Activated CD8-positive, alpha-beta memory T cell treated with anti-CD3 and anti-CD28 coated beads for 1 hour (primary cell): ENCODE data around the gene ALDH8A1.

ENCODE experiments used
- DNase-seq, 2 donors: peaks; one replicate each; pipeline ENCODE4 v3.0.0-alpha.2; 2020; ENCODE audit warnings: low read depth in 1 of 2; ENCODE audit errors: extremely low read depth in 1 of 2

ALDH8A1 gene

GRCh38 chr6:134951494-134952263 lies 1.8 kb upstream of the ALDH8A1 start:
- DNase-seq: no peak

- no peak for DNase-seq
These were observed 581 bp upstream of the ALDH8A1 start for GRCh38 chr6:134950482-134950881.

GRCh38 chr6:134948691-134949090 lies 1.2 kb downstream of the ALDH8A1 start:
- DNase-seq: no peak

GRCh38 chr6:134948142-134948541 lies 1.8 kb downstream of the ALDH8A1 start:
- DNase-seq: no peak

- DNase-seq: no peak
These were observed 4.9 kb downstream of the ALDH8A1 start for GRCh38 chr6:134945045-134945444.

- no peak for DNase-seq
These were observed 6.3 kb downstream of the ALDH8A1 start for GRCh38 chr6:134943522-134944111.

- no peak for DNase-seq
These were observed 11.0 kb downstream of the ALDH8A1 start for GRCh38 chr6:134938896-134939295.

- no peak for DNase-seq
These were observed 12.5 kb downstream of the ALDH8A1 start for GRCh38 chr6:134937426-134937825.

GRCh38 chr6:134936931-134937330 lies 13.0 kb downstream of the ALDH8A1 start:
- DNase-seq: no peak

GRCh38 chr6:134936476-134936875 lies 13.4 kb downstream of the ALDH8A1 start:
- no peak for DNase-seq

GRCh38 chr6:134934793-134935485 lies 15.0 kb downstream of the ALDH8A1 start:
- no peak for DNase-seq

GRCh38 chr6:134932535-134933470 lies 17.1 kb downstream of the ALDH8A1 start:
- no peak for DNase-seq

GRCh38 chr6:134932098-134932497 lies 17.8 kb downstream of the ALDH8A1 start:
- DNase-seq: no peak

GRCh38 chr6:134930463-134930862 lies 19.4 kb downstream of the ALDH8A1 start:
- no peak for DNase-seq

GRCh38 chr6:134928151-134928900 lies 21.6 kb downstream of the ALDH8A1 start:
- DNase-seq: no peak

- DNase-seq: no peak
These were observed 24.1 kb downstream of the ALDH8A1 start for GRCh38 chr6:134925800-134926199.

- DNase-seq: no peak
These were observed 28.1 kb downstream of the ALDH8A1 start for GRCh38 chr6:134921721-134922261.

- no peak for DNase-seq
These were observed 28.6 kb downstream of the ALDH8A1 start for GRCh38 chr6:134921276-134921675.

- no peak for DNase-seq
These were observed 29.5 kb downstream of the ALDH8A1 start for GRCh38 chr6:134920422-134920821.

GRCh38 chr6:134918418-134918961 lies 31.4 kb downstream of the ALDH8A1 start:
- no peak for DNase-seq
